GM10266 (cell line): ENCODE data around the gene B3GNT5.

Source experiments
- DNase-seq: peaks from one replicate; pipeline ENCODE4 v3.0.0; 2012; ENCODE audit errors: extremely low spot score
- TF ChIP-seq, protein P1 (sequence below): IDR thresholded peaks from 2 replicates; pipeline ENCODE4 v1.5.1; 2012; ENCODE audit warnings: mild to moderate bottlenecking, low read depth; ENCODE audit not compliant: control insufficient read depth, insufficient read depth; ENCODE audit errors: missing control alignments

The B3GNT5 gene

DNA sequence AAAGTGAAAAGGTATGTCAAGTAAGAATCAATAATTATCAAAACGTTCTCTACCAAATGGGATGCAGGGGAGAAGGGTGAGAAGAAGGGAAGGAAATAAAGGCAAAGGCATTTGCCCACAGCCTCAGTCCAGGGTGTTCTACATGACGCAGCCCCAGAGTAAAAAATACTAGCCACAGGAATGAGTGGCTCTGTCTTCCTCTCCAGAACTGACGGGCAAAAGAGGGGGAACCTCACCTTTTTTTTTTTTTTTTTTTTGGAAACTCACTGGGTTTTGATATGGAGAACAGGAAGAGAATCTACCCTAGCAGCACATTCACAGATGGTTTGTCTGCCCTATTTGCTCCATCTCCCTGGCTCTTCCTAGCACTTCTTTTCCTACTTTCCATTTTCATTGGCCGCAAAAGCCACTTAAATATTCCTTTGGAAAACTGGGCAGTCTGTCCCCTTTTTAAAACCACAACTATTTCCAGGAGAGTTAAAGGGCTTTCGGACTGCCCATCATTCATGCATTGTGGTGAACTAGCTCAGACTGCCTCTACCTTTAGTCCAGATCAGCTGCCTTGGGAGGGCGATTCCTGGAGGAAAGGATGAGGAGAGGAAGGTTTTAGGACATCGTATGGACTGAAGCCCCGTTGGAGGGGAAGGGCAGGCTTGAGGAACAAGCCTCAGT is 28.2 kb downstream of the B3GNT5 start:
- no peak for DNase-seq
- TF ChIP-seq, protein P1, sequence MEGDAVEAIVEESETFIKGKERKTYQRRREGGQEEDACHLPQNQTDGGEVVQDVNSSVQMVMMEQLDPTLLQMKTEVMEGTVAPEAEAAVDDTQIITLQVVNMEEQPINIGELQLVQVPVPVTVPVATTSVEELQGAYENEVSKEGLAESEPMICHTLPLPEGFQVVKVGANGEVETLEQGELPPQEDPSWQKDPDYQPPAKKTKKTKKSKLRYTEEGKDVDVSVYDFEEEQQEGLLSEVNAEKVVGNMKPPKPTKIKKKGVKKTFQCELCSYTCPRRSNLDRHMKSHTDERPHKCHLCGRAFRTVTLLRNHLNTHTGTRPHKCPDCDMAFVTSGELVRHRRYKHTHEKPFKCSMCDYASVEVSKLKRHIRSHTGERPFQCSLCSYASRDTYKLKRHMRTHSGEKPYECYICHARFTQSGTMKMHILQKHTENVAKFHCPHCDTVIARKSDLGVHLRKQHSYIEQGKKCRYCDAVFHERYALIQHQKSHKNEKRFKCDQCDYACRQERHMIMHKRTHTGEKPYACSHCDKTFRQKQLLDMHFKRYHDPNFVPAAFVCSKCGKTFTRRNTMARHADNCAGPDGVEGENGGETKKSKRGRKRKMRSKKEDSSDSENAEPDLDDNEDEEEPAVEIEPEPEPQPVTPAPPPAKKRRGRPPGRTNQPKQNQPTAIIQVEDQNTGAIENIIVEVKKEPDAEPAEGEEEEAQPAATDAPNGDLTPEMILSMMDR: no peak

- TF ChIP-seq, protein P1: no peak
- no peak for DNase-seq
Observed at GRCh38 chr3:183283886-183284285, 30.8 kb downstream of the B3GNT5 start.

- DNase-seq: no peak
- TF ChIP-seq, protein P1: no peak
Observed at GRCh38 chr3:183284570-183284969, 31.5 kb downstream of the B3GNT5 start.

GRCh38 chr3:183285318-183285717 is 32.3 kb downstream of the B3GNT5 start:
- no peak for DNase-seq
- TF ChIP-seq, protein P1: no peak

DNA sequence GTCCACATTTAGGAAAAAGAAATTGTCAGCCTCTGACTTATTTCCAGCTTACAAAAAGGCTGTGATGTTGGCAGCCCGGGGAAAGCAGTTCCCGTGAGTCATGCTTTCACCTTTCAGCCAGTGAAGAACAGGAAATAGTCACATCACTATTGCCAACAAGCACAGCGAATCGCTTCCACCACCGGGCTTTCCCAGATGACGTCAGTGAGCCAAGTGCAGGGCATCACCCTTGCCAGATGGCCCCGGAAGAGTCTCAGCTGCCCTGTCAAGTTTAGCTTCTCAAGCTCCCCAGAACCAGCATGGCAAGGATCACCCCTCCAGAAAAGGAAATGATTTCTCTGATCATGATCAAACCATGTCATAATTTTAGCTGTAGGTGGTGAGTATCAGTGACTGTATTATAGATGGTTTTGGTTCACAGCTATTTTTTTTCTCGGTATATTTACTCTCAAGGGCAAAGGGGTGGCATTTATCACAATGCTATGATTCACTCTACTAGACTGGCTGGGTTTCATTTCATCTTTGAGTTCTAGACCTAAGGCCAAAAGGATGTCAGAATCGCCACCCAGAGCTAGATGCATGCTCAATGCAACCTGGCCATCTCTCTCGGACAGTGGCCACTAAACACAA is 32.9 kb downstream of the B3GNT5 start:
- TF ChIP-seq, protein P1: no peak
- DNase-seq: peak; percentile 85

- DNase-seq: no peak
- TF ChIP-seq, protein P1: no peak
Observed at GRCh38 chr3:183287301-183287971, 34.4 kb downstream of the B3GNT5 start.

- TF ChIP-seq, protein P1: no peak
- DNase-seq: no peak
Observed at GRCh38 chr3:183288117-183288516, 35.1 kb downstream of the B3GNT5 start.
